Transverse colon (tissue), 4 donors: ENCODE data around the gene SKIC3. TPM values are rescaled to one million over a fixed set of nuclear protein-coding genes. Genes with fewer than 3 reads are reported as not detected.

Experiments
- DNase-seq: peaks from one replicate; pipeline ENCODE4 v3.0.0-alpha.2; 2019
- H3K27ac ChIP-seq, 4 donors: fragments of 200-600 bp; sonication (generic); 2 replicates each; pipeline ENCODE4 v1.5.1; 2016 to 2018; ENCODE audit warnings: inconsistent platforms in 4 of 4
- H3K27me3 ChIP-seq: fragments of 200-600 bp; sonication (generic); 2 replicates; pipeline ENCODE4 v1.5.1; 2017; ENCODE audit warnings: inconsistent platforms
- H3K36me3 ChIP-seq, 4 donors: fragments of 200-600 bp; sonication (generic); 2 replicates each; pipeline ENCODE4 v1.5.1; 2017 to 2019; ENCODE audit warnings: inconsistent platforms in 4 of 4
- H3K4me1 ChIP-seq, 4 donors: fragments of 200-600 bp; sonication (generic); 2 replicates each; pipeline ENCODE4 v1.5.1; 2017 to 2020; ENCODE audit warnings: inconsistent platforms in 4 of 4
- H3K4me3 ChIP-seq, 4 donors: fragments of 200-600 bp; sonication (generic); 1 replicate in 1 of 4; 2 replicates in 3 of 4; pipeline versions ENCODE4 v1.5.1 to v1.6.1; 2017 to 2019; ENCODE audit warnings: inconsistent platforms in 4 of 4
- H3K9me3 ChIP-seq, 2 donors: fragments of 200-600 bp; sonication (generic); 2 replicates each; pipeline ENCODE4 v1.5.1; 2017 to 2019; ENCODE audit warnings: inconsistent platforms in 2 of 2
- EP300 ChIP-seq: sonication (generic); formaldehyde crosslinking; IDR thresholded peaks from one replicate; pipeline ENCODE4 v1.6.1; 2017; ENCODE audit warnings: antibody characterized with exemption, low read depth
- POLR2A ChIP-seq: fragments of 450-650 bp; IDR thresholded peaks from one replicate; pipeline ENCODE4 v1.6.1; 2016; ENCODE audit warnings: antibody characterized with exemption, mild to moderate bottlenecking, moderate library complexity
- POLR2AphosphoS5 ChIP-seq, 3 donors: sonication (generic); formaldehyde crosslinking; IDR thresholded peaks; one replicate each; pipeline ENCODE4 v1.6.1; 2016; ENCODE audit warnings: antibody characterized with exemption in 3 of 3
- WGBS, 2 donors: methylation state at CpG; one replicate each; pipeline ENCODE4 v1.1.5; 2018; ENCODE audit warnings: low coverage in 1 of 2; 5-methylcytosine and 5-hydroxymethylcytosine counted together
- in situ Hi-C, 4 donors: fragments of 200-750 bp; cut with MboI; loops; one replicate each; pipeline versions ENCODE4 v1.15.0 to v1.15.1; 2017; ENCODE audit warnings: low sequenced_read_pairs in 3 of 4, low pct_ligation_motif_present in 1 of 4, low pct_unique_long_range_greater_than_20kb in 1 of 4
- intact Hi-C: fragments of 100-400 bp; cut with DNase I; formaldehyde crosslinking; loops from one replicate; pipeline ENCODE4 v1.15.1; 2023; ENCODE audit warnings: low total_unique reads
- total RNA-seq, 4 donors: library from RNA; depleted of rRNA; stranded (reverse); fragments of >200 nt; gene quantifications; one replicate each; pipeline ENCODE4 v1.1.0, GENCODE V29; 2016
- TF ChIP-seq, protein P1 (sequence below), 5 experiments: fragments of 200-600 bp in 3 of 5; fragments of 450-650 bp in 2 of 5; sonication (generic) in 3 of 5; IDR thresholded peaks; 1 replicate in 2 of 5; 2 replicates in 3 of 5; pipeline ENCODE4 v1.5.1; 2016 to 2017; ENCODE audit warnings: antibody characterized with exemption in 5 of 5, inconsistent platforms in 3 of 5, mild to moderate bottlenecking in 2 of 5, moderate library complexity in 1 of 5

Gene SKIC3
- total RNA-seq, 4 donors from 2014 or later: 28.1 to 72.1 (median 46.0) TPM

DNA sequence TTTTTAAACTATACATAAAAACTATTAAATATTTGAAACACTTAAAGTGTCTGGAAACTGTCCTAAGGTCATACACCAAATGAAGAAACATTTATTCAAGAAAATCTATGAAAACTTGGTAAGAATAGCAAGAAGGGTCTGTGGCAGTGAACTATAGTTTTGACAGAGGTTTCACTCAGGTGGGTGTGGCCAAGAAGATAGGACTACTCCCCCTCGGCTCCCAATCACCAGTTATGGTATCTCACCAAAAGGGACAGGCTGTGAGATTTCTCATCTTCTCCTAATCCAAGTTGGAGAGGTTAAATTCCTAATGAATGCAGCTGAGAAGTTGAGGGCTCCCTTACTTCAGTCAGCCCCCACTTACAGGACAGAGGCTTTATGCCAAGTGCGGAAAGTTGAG lies 3.1 kb upstream of the SKIC3 start:
- TF ChIP-seq POLR2AphosphoS5 (IDR thresholded peaks at IDR 0.05) (no peak), EP300 (no peak), POLR2A (no peak)
- TF ChIP-seq, protein P1, sequence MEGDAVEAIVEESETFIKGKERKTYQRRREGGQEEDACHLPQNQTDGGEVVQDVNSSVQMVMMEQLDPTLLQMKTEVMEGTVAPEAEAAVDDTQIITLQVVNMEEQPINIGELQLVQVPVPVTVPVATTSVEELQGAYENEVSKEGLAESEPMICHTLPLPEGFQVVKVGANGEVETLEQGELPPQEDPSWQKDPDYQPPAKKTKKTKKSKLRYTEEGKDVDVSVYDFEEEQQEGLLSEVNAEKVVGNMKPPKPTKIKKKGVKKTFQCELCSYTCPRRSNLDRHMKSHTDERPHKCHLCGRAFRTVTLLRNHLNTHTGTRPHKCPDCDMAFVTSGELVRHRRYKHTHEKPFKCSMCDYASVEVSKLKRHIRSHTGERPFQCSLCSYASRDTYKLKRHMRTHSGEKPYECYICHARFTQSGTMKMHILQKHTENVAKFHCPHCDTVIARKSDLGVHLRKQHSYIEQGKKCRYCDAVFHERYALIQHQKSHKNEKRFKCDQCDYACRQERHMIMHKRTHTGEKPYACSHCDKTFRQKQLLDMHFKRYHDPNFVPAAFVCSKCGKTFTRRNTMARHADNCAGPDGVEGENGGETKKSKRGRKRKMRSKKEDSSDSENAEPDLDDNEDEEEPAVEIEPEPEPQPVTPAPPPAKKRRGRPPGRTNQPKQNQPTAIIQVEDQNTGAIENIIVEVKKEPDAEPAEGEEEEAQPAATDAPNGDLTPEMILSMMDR (IDR thresholded peaks at IDR 0.05): no peak
- intact Hi-C loops (no loop called here), in situ Hi-C loops (no loop called here)
- no peak overlapping the region for H3K27ac ChIP-seq
- DNase-seq: no peak
- no peaks in the 10 kb centered on the region for H3K9me3 ChIP-seq
- H3K4me1 ChIP-seq: peaks cover 7 to 21% (median 13%) of the 10 kb centered on the region in 4 donors
- H3K27me3 ChIP-seq: no peaks in the 10 kb centered on the region
- no peak overlapping the region for H3K4me3 ChIP-seq
- WGBS, 2 donors: 0 to 89% methylated on average over 1 to 2 of the region's 2 CpGs
- no peaks in the 10 kb centered on the region for H3K36me3 ChIP-seq

DNA sequence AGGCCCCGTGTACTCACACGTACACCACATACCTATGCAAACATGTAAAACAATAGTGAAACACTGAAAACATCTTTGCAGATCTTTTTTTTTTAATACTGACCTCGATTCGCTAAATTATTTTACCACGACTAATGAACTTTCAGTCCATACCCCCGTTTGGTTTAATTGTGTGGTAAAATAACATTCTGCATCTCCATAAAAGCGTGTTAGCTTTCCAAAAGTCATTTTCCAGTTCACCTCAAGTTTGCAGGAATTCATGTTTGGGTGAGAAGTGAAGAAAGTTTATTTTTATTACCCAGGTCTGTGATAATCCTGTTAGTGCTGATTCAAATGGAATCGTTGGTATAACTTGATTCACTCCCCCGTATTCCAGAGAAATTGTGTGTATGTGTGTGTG lies 776 bp upstream of the SKIC3 start:
- intact Hi-C loops: no loop called here
- in situ Hi-C loops: no loop called here

DNA sequence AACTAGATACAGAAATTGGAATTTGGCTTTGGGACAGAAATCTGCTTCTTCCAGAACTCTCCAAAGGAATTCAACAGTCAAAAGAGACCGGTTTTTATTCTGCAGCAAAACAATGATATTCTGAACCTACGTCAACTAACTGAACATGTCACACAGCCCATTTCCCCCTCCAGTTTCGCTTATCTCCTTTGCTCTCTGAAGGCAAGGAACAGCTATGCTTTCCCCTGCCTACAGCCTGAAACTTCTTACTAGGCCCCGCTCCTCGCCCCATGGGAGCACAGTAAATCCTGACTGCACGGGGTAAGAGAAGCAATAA lies 488 bp downstream of the SKIC3 start:
- H3K4me3 ChIP-seq: peak overlapping the region; percentile 60 to 88 (median 66)
- 0 to 2% methylated on average over 4 to 6 of the region's 6 CpGs for WGBS, 2 donors
- no peaks in the 10 kb centered on the region for H3K9me3 ChIP-seq
- H3K27ac ChIP-seq: peak overlapping the region; percentile 89 to 95 (median 94)
- in situ Hi-C loops: no loop called here
- H3K27me3 ChIP-seq: no peaks in the 10 kb centered on the region
- DNase-seq: no peak
- H3K36me3 ChIP-seq: peaks cover 0 to 6% (median under 1%) of the 10 kb centered on the region in 4 donors
- H3K4me1 ChIP-seq: peaks cover 7 to 21% (median 13%) of the 10 kb centered on the region in 4 donors
- intact Hi-C loops: no loop called here
- TF ChIP-seq EP300: no peak
- no peak for TF ChIP-seq POLR2AphosphoS5 (IDR thresholded peaks at IDR 0.05)

More for the DNA sequence above, 776 bp upstream of the SKIC3 start:
- H3K27ac ChIP-seq: peak overlapping the region; percentile 89 to 95 (median 94)
- 0 to 2% methylated on average over 9 of the region's 9 CpGs for WGBS, 2 donors
- no peaks in the 10 kb centered on the region for H3K9me3 ChIP-seq
- H3K36me3 ChIP-seq: no peaks in the 10 kb centered on the region
- DNase-seq: no peak
- H3K4me3 ChIP-seq: peak overlapping the region; percentile 60 to 88 (median 66)
- TF ChIP-seq, protein P1 (IDR thresholded peaks at IDR 0.05): no peak
- TF ChIP-seq POLR2A (no peak), POLR2AphosphoS5 (IDR thresholded peaks at IDR 0.05) (no peak), EP300 (no peak)
- H3K4me1 ChIP-seq: peaks cover 7 to 21% (median 13%) of the 10 kb centered on the region in 4 donors
- H3K27me3 ChIP-seq: no peaks in the 10 kb centered on the region

DNA sequence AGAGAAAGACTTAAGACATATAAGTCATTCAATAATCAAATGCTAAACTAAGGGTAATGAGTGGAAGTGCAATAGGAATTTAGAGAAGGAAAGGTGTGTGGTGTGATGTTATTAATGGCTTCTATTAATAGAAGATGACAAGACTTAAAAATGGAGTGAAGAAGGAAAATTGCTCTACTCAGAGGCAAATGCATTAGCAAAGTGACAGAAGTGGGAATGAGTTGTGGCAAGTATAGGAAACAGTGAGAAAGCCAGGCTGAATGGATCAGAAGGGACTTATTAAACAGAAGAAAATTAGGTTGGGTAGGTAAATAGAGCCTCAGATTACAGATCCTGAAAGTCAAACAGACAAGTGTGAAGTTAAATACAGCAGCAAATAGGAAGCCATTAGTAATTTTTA lies 5.7 kb downstream of the SKIC3 start:
- DNase-seq: no peak
- in situ Hi-C loops: no loop called here
- no peak for TF ChIP-seq POLR2A
- no peak for TF ChIP-seq POLR2AphosphoS5 (IDR thresholded peaks at IDR 0.05)
- no peak for TF ChIP-seq EP300
- TF ChIP-seq, protein P1 (IDR thresholded peaks at IDR 0.05): no peak
- Histone ChIP-seq H3K27me3 (no peaks in the 10 kb centered on the region), H3K27ac (no peak overlapping the region), H3K4me3 (no peak overlapping the region), H3K4me1 (peaks cover 0 to 10% (median 8%) of the 10 kb centered on the region in 4 donors), H3K36me3 (peaks cover 0 to 29% (median 14%) of the 10 kb centered on the region in 4 donors), H3K9me3 (no peaks in the 10 kb centered on the region)
- intact Hi-C loops: no loop called here

DNA sequence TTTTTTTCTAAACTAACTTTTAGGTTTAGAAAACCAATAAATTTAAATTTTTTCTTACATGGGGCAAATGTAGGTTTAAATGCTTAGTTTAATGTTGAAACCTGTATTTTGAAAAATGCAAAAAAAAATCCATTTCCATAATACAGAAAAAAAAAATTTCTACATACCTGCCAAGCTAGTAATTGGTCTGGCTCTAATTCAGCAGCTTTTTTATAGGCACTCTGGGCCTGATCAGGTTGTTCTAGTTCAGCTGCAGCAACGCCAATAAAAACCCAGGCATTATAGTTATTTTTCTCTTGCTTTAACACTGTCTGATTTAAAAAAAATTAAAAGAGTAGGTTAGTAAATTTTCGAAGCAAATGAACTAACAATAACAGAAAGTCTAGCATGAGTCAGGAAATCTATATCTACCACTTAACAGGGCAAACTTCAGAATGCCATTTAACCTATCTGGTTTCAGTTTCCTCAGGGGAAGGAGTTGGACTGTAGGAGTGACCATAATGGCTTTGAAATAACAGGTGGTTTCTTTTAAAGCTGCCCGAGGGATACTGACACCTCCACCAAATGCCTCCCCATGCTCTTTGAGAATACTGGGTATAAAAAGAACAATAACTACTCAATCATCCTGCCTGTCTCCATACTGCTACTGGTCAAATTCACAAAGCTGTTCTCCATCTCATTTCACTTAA lies 11.6 kb downstream of the SKIC3 start:
- no peak for DNase-seq
- no peak for TF ChIP-seq EP300
- no peak for TF ChIP-seq POLR2A
- TF ChIP-seq, protein P1 (IDR thresholded peaks at IDR 0.05): no peak
- Histone ChIP-seq H3K4me1 (peaks cover 0 to 12% (median 4%) of the 10 kb centered on the region in 4 donors), H3K4me3 (no peak overlapping the region), H3K27ac (peak overlapping the region in 1 of 4 donors; percentile 20), H3K9me3 (no peaks in the 10 kb centered on the region), H3K36me3 (peaks cover 0 to 30% (median 15%) of the 10 kb centered on the region in 4 donors), H3K27me3 (no peaks in the 10 kb centered on the region)
- in situ Hi-C loops: no loop called here
- intact Hi-C loops: no loop called here
- WGBS, 2 donors: 38 to 60% methylated on average over 2 to 3 of the region's 3 CpGs
